Left lung (tissue), 10 donors: ENCODE results near the gene GRIP1. TPM values are rescaled to one million over a fixed set of nuclear protein-coding genes. Genes with fewer than 3 reads are reported as not detected.
A peak's percentile ranks its signal among the peaks of the same experiment; 100 is the strongest.
"Not testable (repeated sequence)": the region's sequence is repeated elsewhere in the genome, so short reads cannot be mapped to it uniquely, and the experiment has no call there.

ENCODE experiments used
- ATAC-seq: fragments of 200-7000 bp; cut with Tn5 transposase; one replicate; pipeline ENCODE4 v1.9.1; 2020; ENCODE audit warnings: moderate library complexity
- DNase-seq, 4 donors: peaks; one replicate each; pipeline ENCODE4 v3.0.0-alpha.2; 2013 to 2020
- H3K27ac ChIP-seq, 2 donors: fragments of 200-600 bp; sonication (generic) in 1 of 2; one replicate each; pipeline versions ENCODE4 v1.5.0 to v1.8.0; 2020 to 2021
- H3K27me3 ChIP-seq, 2 donors: fragments of 200-600 bp; sonication (generic) in 1 of 2; one replicate each; pipeline versions ENCODE4 v1.5.0 to v1.8.0; 2020 to 2021
- H3K36me3 ChIP-seq, 2 donors: fragments of 200-600 bp; sonication (generic) in 1 of 2; one replicate each; pipeline versions ENCODE4 v1.5.0 to v1.8.0; 2020 to 2021
- H3K4me1 ChIP-seq, 2 donors: fragments of 200-600 bp; one replicate each; pipeline ENCODE4 v1.8.0; 2021
- H3K4me3 ChIP-seq, 2 donors: fragments of 200-600 bp; sonication (generic) in 1 of 2; one replicate each; pipeline versions ENCODE4 v1.5.0 to v1.8.0; 2020 to 2021; ENCODE audit warnings: mild to moderate bottlenecking in 1 of 2
- H3K9me3 ChIP-seq, 2 donors: fragments of 200-600 bp; sonication (generic) in 1 of 2; one replicate each; pipeline versions ENCODE4 v1.5.0 to v1.8.0; 2020 to 2021
- CTCF ChIP-seq, 2 donors: fragments of 200-600 bp; sonication (generic) in 1 of 2; IDR thresholded peaks; one replicate each; pipeline versions ENCODE4 v1.5.0 to v1.8.0; 2021; ENCODE audit warnings: antibody characterized with exemption in 2 of 2
- intact Hi-C, 2 donors: fragments of 100-400 bp; cut with DNase I; formaldehyde crosslinking; loops; one replicate each; pipeline versions ENCODE4 v1.11.2 to v1.14.2; 2022
- polyA plus RNA-seq, 6 donors: library from polyadenylated mRNA; unstranded; fragments of 120-200 nt; gene quantifications; one replicate each; pipeline ENCODE4 v1.2.1, GENCODE V29; 2013; ENCODE audit not compliant: insufficient read length in 6 of 6
- total RNA-seq, 2 donors: library from RNA; stranded (reverse); fragmentation: NEBNext Ultra II Directional; extraction: Animal tissue kit (Norgen Biotek cat#: 25700); gene quantifications; one replicate each; pipeline ENCODE4 v1.2.1, GENCODE V29; 2021
- donor health status: DM: no; HTN: yes; CAD: no.
- donor health status: DM: no; HTN: no; CAD: no.

The GRIP1 gene
- total and polyA plus RNA-seq, 8 donors, result 1.9 to 10.6 (median 6.0) TPM

DNA sequence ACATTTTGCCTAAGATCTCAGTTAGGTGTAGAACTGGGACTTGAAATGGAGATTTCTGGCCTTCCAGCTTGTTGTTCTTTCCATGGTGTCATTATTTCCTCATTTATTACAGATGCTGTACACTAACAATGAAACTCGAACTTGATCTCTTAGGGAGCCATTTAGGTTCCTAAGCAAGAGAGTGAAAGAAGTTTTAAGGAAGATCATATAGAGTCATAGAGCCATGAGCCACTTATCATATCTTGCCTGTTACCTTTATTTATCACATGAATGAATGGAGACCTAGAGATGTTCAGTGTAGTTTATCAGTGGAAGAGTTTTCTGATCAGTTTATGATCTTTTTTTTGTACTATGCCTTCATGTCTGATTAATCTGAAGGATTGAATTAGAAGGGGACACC, 366.7 kb downstream of the GRIP1 start:
- no peaks in the 10 kb centered on the region for H3K27me3 ChIP-seq
- ATAC-seq (no peak), DNase-seq (no peak)
- H3K4me1 ChIP-seq, result no peaks in the 10 kb centered on the region
- H3K4me3 ChIP-seq, result no peak overlapping the region
- TF ChIP-seq CTCF (IDR thresholded peaks at IDR 0.05), result no peak
- H3K27ac ChIP-seq, result no peak overlapping the region
- intact Hi-C loops, result no loop called here
- H3K9me3 ChIP-seq, result no peaks in the 10 kb centered on the region
- peaks cover 0 to 27% of the 10 kb centered on the region in 2 donors for H3K36me3 ChIP-seq

DNA sequence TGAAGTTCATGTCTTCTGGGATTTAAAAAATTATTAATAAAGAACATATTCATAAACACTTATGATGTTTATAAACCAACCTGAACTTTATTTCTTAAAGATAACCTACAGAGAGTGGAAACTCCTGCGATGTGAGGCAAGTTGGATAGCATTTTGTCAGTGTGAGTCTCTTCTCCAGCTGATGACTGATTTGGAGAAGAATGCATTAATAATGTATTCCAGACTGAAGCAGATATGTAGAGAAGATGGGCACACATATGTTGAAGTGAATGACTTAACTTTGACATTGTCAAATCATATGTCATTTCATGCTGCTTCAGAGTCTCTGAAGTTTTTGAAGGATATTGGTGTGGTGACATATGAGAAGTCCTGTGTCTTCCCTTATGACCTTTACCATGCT, 369.3 kb downstream of the GRIP1 start:
- TF ChIP-seq CTCF (IDR thresholded peaks at IDR 0.05), result no peak
- ATAC-seq, result no peak
- no peak for DNase-seq
- intact Hi-C loops, result no loop called here
- Histone ChIP-seq H3K4me3 (no peak overlapping the region), H3K27ac (no peak overlapping the region), H3K27me3 (no peaks in the 10 kb centered on the region), H3K4me1 (peaks cover 0 to under 1% of the 10 kb centered on the region in 2 donors), H3K36me3 (peaks cover 0 to 27% of the 10 kb centered on the region in 2 donors), H3K9me3 (no peaks in the 10 kb centered on the region)

DNA sequence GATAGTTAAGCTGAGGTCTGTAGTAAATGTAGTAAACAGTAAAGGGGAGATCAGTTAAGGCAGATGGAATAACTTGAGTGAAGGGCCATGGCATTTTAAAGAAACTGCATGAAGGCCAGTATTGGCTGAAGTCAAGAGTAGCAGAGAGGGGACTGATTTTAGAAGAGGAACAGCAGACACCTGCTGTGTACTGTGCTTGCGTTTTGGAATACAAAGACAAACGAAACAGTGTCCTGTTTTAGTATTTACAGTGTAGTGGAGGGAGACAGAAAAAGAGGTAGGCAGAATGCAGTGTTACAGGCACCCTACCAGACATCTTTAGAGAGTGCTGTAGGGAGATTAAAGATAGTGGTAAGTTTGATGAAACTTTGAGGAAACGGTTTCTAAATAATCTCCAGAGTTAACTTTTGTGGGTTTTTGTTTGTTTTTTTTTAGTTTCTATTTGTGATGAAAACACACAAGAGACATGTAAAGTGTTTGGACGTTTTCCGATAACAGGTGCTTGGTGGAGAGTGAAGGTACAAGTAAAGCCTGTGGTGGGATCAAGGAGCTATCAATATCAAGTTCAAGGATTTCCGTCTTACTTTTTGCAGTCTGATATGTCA, 374.5 kb downstream of the GRIP1 start:
- peaks cover 0 to 5% of the 10 kb centered on the region in 2 donors for H3K36me3 ChIP-seq
- H3K27me3 ChIP-seq, result no peaks in the 10 kb centered on the region
- no peaks in the 10 kb centered on the region for H3K9me3 ChIP-seq
- DNase-seq (no peak), ATAC-seq (no peak)
- peaks cover 0 to 25% of the 10 kb centered on the region in 2 donors for H3K4me1 ChIP-seq
- intact Hi-C loops, result no loop called here
- TF ChIP-seq CTCF (IDR thresholded peaks at IDR 0.05), result no peak
- H3K4me3 ChIP-seq, result no peak overlapping the region
- H3K27ac ChIP-seq, result no peak overlapping the region

DNA sequence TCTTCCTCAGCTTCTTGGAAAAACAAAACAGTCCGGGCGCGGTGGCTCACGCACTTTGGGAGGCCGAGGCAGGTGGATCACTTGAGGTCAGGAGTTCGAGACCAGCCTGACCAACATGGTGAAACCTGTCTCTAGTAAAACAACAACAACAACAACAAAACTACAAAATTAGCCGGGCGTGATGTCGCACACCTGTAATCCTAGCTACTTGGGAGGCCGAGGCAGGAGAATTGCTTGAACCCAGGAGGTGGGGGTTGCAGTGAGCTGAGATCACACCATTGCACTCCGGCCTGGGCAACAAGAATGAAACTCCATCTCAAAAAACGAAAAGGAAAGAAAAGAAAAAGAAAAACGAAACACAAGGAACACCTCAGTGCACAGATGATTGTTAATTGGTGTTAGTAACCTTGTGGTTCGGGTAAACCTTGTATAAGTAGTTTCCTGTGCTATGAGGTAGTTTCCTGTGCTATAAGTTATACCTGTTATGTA, 375.5 kb downstream of the GRIP1 start:
- H3K27ac ChIP-seq, H3K36me3 ChIP-seq, H3K27me3 ChIP-seq, intact Hi-C loops, ATAC-seq, H3K9me3 ChIP-seq, DNase-seq: not testable (repeated sequence)
- Histone ChIP-seq H3K4me1 (peaks cover 0 to 25% of the 10 kb centered on the region in 2 donors), H3K4me3 (peak overlapping the region in 1 of 2 donors; percentile 73)

GRCh38 chr12:66302827-66303169, 376.1 kb downstream of the GRIP1 start:
- peak overlapping the region; percentile 69 to 80 for H3K27ac ChIP-seq
- no peaks in the 10 kb centered on the region for H3K27me3 ChIP-seq
- DNase-seq (no peak), ATAC-seq (no peak)
- peak overlapping the region; percentile 50 to 73 for H3K4me3 ChIP-seq
- no peaks in the 10 kb centered on the region for H3K36me3 ChIP-seq
- no peaks in the 10 kb centered on the region for H3K9me3 ChIP-seq
- intact Hi-C loops, result no loop called here
- peaks cover 0 to 25% of the 10 kb centered on the region in 2 donors for H3K4me1 ChIP-seq
- TF ChIP-seq CTCF (IDR thresholded peaks at IDR 0.05), result no peak
